ENCODE results near the gene MAPK1.
"Not testable (repeated sequence)": the region's sequence is repeated elsewhere in the genome, so short reads cannot be mapped to it uniquely, and the experiment has no call there.

The MAPK1 gene

GRCh38 chr22:21848057-21848456 lies 19.4 kb downstream of the MAPK1 start:
- peaks cover 17% of the 10 kb centered on the region for H3K36me3 Mint-ChIP-seq
- H3K27ac Mint-ChIP-seq; DNase-seq (ENCODE audit: low spot score in 2 of 2); ATAC-seq (ENCODE audit: low read depth); H3K27me3 Mint-ChIP-seq; H3K9me3 Mint-ChIP-seq; H3K4me3 Mint-ChIP-seq: not testable (repeated sequence)
- H3K4me1 Mint-ChIP-seq, result peaks cover 27% of the 10 kb centered on the region

- peak overlapping the region; percentile 73 for H3K27ac Mint-ChIP-seq
- H3K36me3 Mint-ChIP-seq, result peaks cover 10% of the 10 kb centered on the region
- no peaks in the 10 kb centered on the region for H3K9me3 Mint-ChIP-seq
- DNase-seq (ENCODE audit: low spot score in 2 of 2), result no peak
- H3K4me3 Mint-ChIP-seq, result no peak overlapping the region
- peaks cover 30% of the 10 kb centered on the region for H3K4me1 Mint-ChIP-seq
- ATAC-seq (ENCODE audit: low read depth), result no peak
- no peaks in the 10 kb centered on the region for H3K27me3 Mint-ChIP-seq
Measured at GRCh38 chr22:21845558-21846453, 21.6 kb downstream of the MAPK1 start.

GRCh38 chr22:21842946-21843345 lies 24.5 kb downstream of the MAPK1 start:
- no peak for ATAC-seq (ENCODE audit: low read depth)
- no peaks in the 10 kb centered on the region for H3K27me3 Mint-ChIP-seq
- peak overlapping the region; percentile 45 for H3K27ac Mint-ChIP-seq
- no peak overlapping the region for H3K4me3 Mint-ChIP-seq
- peaks cover 2% of the 10 kb centered on the region for H3K9me3 Mint-ChIP-seq
- no peak for DNase-seq (ENCODE audit: low spot score in 2 of 2)
- H3K36me3 Mint-ChIP-seq, result peaks cover 10% of the 10 kb centered on the region
- peaks cover 32% of the 10 kb centered on the region for H3K4me1 Mint-ChIP-seq

- H3K4me1 Mint-ChIP-seq, result peaks cover 37% of the 10 kb centered on the region
Measured at GRCh38 chr22:21841422-21841821, 26.0 kb downstream of the MAPK1 start.

GRCh38 chr22:21840236-21840823 lies 27.1 kb downstream of the MAPK1 start:
- ATAC-seq (ENCODE audit: low read depth) (no peak), DNase-seq (ENCODE audit: low spot score in 2 of 2) (no peak)
- Mint-ChIP-seq H3K36me3 (peaks cover 9% of the 10 kb centered on the region), H3K4me3 (no peak overlapping the region), H3K27me3 (no peaks in the 10 kb centered on the region), H3K4me1 (peaks cover 34% of the 10 kb centered on the region), H3K9me3 (peaks cover 2% of the 10 kb centered on the region), H3K27ac (peak overlapping the region; percentile 90)

More at GRCh38 chr22:21841422-21841821, 26.0 kb downstream of the MAPK1 start:
- Mint-ChIP-seq H3K36me3 (peaks cover 11% of the 10 kb centered on the region), H3K27ac (no peak overlapping the region), H3K27me3 (no peaks in the 10 kb centered on the region), H3K9me3 (peaks cover 2% of the 10 kb centered on the region), H3K4me3 (no peak overlapping the region)
- DNase-seq (ENCODE audit: low spot score in 2 of 2), result no peak
- no peak for ATAC-seq (ENCODE audit: low read depth)

GRCh38 chr22:21839765-21840140 lies 27.7 kb downstream of the MAPK1 start:
- H3K9me3 Mint-ChIP-seq, result peaks cover 2% of the 10 kb centered on the region
- no peak for ATAC-seq (ENCODE audit: low read depth)
- no peak overlapping the region for H3K4me3 Mint-ChIP-seq
- peak overlapping the region; percentile 90 for H3K27ac Mint-ChIP-seq
- peaks cover 40% of the 10 kb centered on the region for H3K4me1 Mint-ChIP-seq
- H3K27me3 Mint-ChIP-seq, result no peaks in the 10 kb centered on the region
- DNase-seq (ENCODE audit: low spot score in 2 of 2), result no peak
- peaks cover 9% of the 10 kb centered on the region for H3K36me3 Mint-ChIP-seq

GRCh38 chr22:21839104-21839764 lies 28.2 kb downstream of the MAPK1 start:
- ATAC-seq (ENCODE audit: low read depth); H3K4me3 Mint-ChIP-seq; DNase-seq (ENCODE audit: low spot score in 2 of 2); H3K27me3 Mint-ChIP-seq; H3K36me3 Mint-ChIP-seq; H3K9me3 Mint-ChIP-seq: not testable (repeated sequence)
- Mint-ChIP-seq H3K27ac (peak overlapping the region; percentile 90), H3K4me1 (peaks cover 39% of the 10 kb centered on the region)

- H3K4me3 Mint-ChIP-seq, result no peak overlapping the region
- peaks cover 40% of the 10 kb centered on the region for H3K4me1 Mint-ChIP-seq
- DNase-seq (ENCODE audit: low spot score in 2 of 2) (no peak), ATAC-seq (ENCODE audit: low read depth) (no peak)
- H3K27me3 Mint-ChIP-seq, result no peaks in the 10 kb centered on the region
- H3K9me3 Mint-ChIP-seq, result peaks cover 2% of the 10 kb centered on the region
- H3K36me3 Mint-ChIP-seq, result peaks cover 7% of the 10 kb centered on the region
- H3K27ac Mint-ChIP-seq, result peak overlapping the region; percentile 88
Measured at GRCh38 chr22:21837248-21837979, 30.0 kb downstream of the MAPK1 start.

GRCh38 chr22:21836486-21836885 lies 31.0 kb downstream of the MAPK1 start:
- peak overlapping the region; percentile 94 for H3K27ac Mint-ChIP-seq
- DNase-seq (ENCODE audit: low spot score in 2 of 2), result not testable (repeated sequence)

GRCh38 chr22:21835378-21835777 lies 32.1 kb downstream of the MAPK1 start:
- Mint-ChIP-seq H3K27me3 (no peaks in the 10 kb centered on the region), H3K4me1 (peaks cover 54% of the 10 kb centered on the region), H3K27ac (peak overlapping the region; percentile 94), H3K4me3 (peak overlapping the region; percentile 62), H3K9me3 (peaks cover 2% of the 10 kb centered on the region), H3K36me3 (peaks cover 9% of the 10 kb centered on the region)
- DNase-seq (ENCODE audit: low spot score in 2 of 2) (no peak), ATAC-seq (ENCODE audit: low read depth) (no peak)

More at GRCh38 chr22:21836486-21836885, 31.0 kb downstream of the MAPK1 start:
- H3K9me3 Mint-ChIP-seq; H3K4me3 Mint-ChIP-seq; ATAC-seq (ENCODE audit: low read depth); H3K27me3 Mint-ChIP-seq; H3K36me3 Mint-ChIP-seq: not testable (repeated sequence)
- peaks cover 47% of the 10 kb centered on the region for H3K4me1 Mint-ChIP-seq

GRCh38 chr22:21834869-21835268 lies 32.6 kb downstream of the MAPK1 start:
- H3K9me3 Mint-ChIP-seq, result peaks cover 1% of the 10 kb centered on the region
- H3K4me3 Mint-ChIP-seq, result peak overlapping the region; percentile 62
- peaks cover 53% of the 10 kb centered on the region for H3K4me1 Mint-ChIP-seq
- H3K27me3 Mint-ChIP-seq, result no peaks in the 10 kb centered on the region
- DNase-seq (ENCODE audit: low spot score in 2 of 2), result peak; percentile 32 to 61
- ATAC-seq (ENCODE audit: low read depth), result peak; percentile 97
- H3K36me3 Mint-ChIP-seq, result peaks cover 8% of the 10 kb centered on the region
- peak overlapping the region; percentile 94 for H3K27ac Mint-ChIP-seq

- Mint-ChIP-seq H3K4me3 (no peak overlapping the region), H3K27me3 (no peaks in the 10 kb centered on the region), H3K27ac (peak overlapping the region; percentile 83), H3K36me3 (peaks cover 9% of the 10 kb centered on the region), H3K4me1 (peaks cover 64% of the 10 kb centered on the region), H3K9me3 (no peaks in the 10 kb centered on the region)
- ATAC-seq (ENCODE audit: low read depth) (no peak), DNase-seq (ENCODE audit: low spot score in 2 of 2) (no peak)
Measured at GRCh38 chr22:21832291-21833290, 34.9 kb downstream of the MAPK1 start.

- Mint-ChIP-seq H3K9me3 (no peaks in the 10 kb centered on the region), H3K36me3 (peaks cover 7% of the 10 kb centered on the region), H3K27ac (peak overlapping the region; percentile 15), H3K27me3 (no peaks in the 10 kb centered on the region), H3K4me3 (no peak overlapping the region), H3K4me1 (peaks cover 58% of the 10 kb centered on the region)
- DNase-seq (ENCODE audit: low spot score in 2 of 2) (no peak), ATAC-seq (ENCODE audit: low read depth) (no peak)
Measured at GRCh38 chr22:21829523-21829922, 37.9 kb downstream of the MAPK1 start.
